Measurements from ENCODE around the gene ABCA2. TPM values are rescaled to one million over a fixed set of nuclear protein-coding genes. Genes with fewer than 3 reads are reported as not detected.

ABCA2 gene
- total RNA-seq, 1 donor from 2014 or later, result 7.5 TPM

- TF ChIP-seq CTCF (IDR thresholded peaks at IDR 0.05), result no peak
- Mint-ChIP-seq H3K27ac (no peak overlapping the region), H3K9me3 (no peaks in the 10 kb centered on the region), H3K36me3 (ENCODE audit: low read depth) (no peaks in the 10 kb centered on the region), H3K4me1 (peaks cover 15% of the 10 kb centered on the region), H3K4me3 (no peak overlapping the region), H3K27me3 (peaks cover 32% of the 10 kb centered on the region)
- DNase-seq (no peak), ATAC-seq (ENCODE audit: low read depth) (no peak)
- intact Hi-C loops (cut with micrococcal nuclease), result loop anchor here (10.0 kb wide), 1 partner anchor 75 kb away; no protein-coding TSS in a partner anchor
- ChIA-PET CTCF (no interaction called here), POLR2A (interaction anchor here (1.4 kb wide), 1 partner anchor 80 kb away, joined by 3 read pairs; no protein-coding TSS in a partner anchor)
These were observed 21.8 kb upstream of the ABCA2 start for GRCh38 chr9:137049544-137050449.

GRCh38 chr9:137048655-137049543 is 20.9 kb upstream of the ABCA2 start:
- no peak for TF ChIP-seq CTCF (IDR thresholded peaks at IDR 0.05)
- no peaks in the 10 kb centered on the region for H3K9me3 Mint-ChIP-seq
- ChIA-PET CTCF (interaction anchor here (1.0 to 3.1 kb wide), 3 partner anchors 13 to 22 kb away, joined by 3 to 17 read pairs (median 3); partner anchors contain the start of gene SAPCD2), POLR2A (interaction anchor here (1.1 to 1.4 kb wide), 2 partner anchors 38 to 81 kb away, joined by 3 read pairs; partner anchors contain the start of gene MAN1B1)
- peaks cover 19% of the 10 kb centered on the region for H3K4me1 Mint-ChIP-seq
- intact Hi-C loops (cut with micrococcal nuclease), result loop anchor here (10.0 kb wide), 1 partner anchor 76 kb away; no protein-coding TSS in a partner anchor
- peaks cover 36% of the 10 kb centered on the region for H3K27me3 Mint-ChIP-seq
- H3K27ac Mint-ChIP-seq, result no peak overlapping the region
- DNase-seq (no peak), ATAC-seq (ENCODE audit: low read depth) (no peak)
- no peaks in the 10 kb centered on the region for H3K36me3 Mint-ChIP-seq (ENCODE audit: low read depth)
- H3K4me3 Mint-ChIP-seq, result no peak overlapping the region

- ChIA-PET CTCF (interaction anchor here (0.6 to 3.1 kb wide), 34 partner anchors 10 to 542 kb away, joined by 3 to 21 read pairs (median 4); partner anchors contain the start of genes AJM1, CYSRT1, FUT7 and LCN8), POLR2A (interaction anchor here (0.6 to 1.5 kb wide), 18 partner anchors 11 to 841 kb away, joined by 3 to 14 read pairs (median 4); partner anchors contain the start of genes AJM1, FUT7, LHX3 and MAN1B1)
- intact Hi-C loops (cut with micrococcal nuclease), result loop anchor here (1.0 to 10.0 kb wide), 4 partner anchors 21 to 190 kb away; partner anchors contain the start of gene RNF224
- H3K4me1 Mint-ChIP-seq, result peaks cover 16% of the 10 kb centered on the region
- no peak within 1 kb of the TSS for H3K27ac Mint-ChIP-seq
- TF ChIP-seq CTCF (IDR thresholded peaks at IDR 0.05), result peak; percentile 72
- H3K27me3 Mint-ChIP-seq, result peaks cover 34% of the 10 kb centered on the region
- peak within 1 kb of the TSS; percentile 2 for H3K4me3 Mint-ChIP-seq
- H3K36me3 Mint-ChIP-seq (ENCODE audit: low read depth), result no peaks in the 10 kb centered on the region
- no peaks in the 10 kb centered on the region for H3K9me3 Mint-ChIP-seq
- ATAC-seq (ENCODE audit: low read depth) (peak; percentile 93), DNase-seq (peak; percentile 76)
These were observed 18.2 kb upstream of the ABCA2 start, which contains the start of gene NPDC1 for GRCh38 chr9:137046088-137046787. Gene NPDC1 (minus strand): TSS chr9:137046177. CDS start chr9:137045989, 188 bp downstream.

- no peak for ATAC-seq (ENCODE audit: low read depth)
- TF ChIP-seq CTCF (IDR thresholded peaks at IDR 0.05), result no peak
- H3K27ac Mint-ChIP-seq, result no peak overlapping the region
- peaks cover 33% of the 10 kb centered on the region for H3K27me3 Mint-ChIP-seq
- ChIA-PET POLR2A (interaction anchor here (1.0 kb wide), 1 partner anchor 49 kb away, joined by 3 read pairs; the partner anchor contains the start of gene CLIC3), CTCF (interaction anchor here (1.3 kb wide), 1 partner anchor 10 kb away, joined by 7 read pairs; no protein-coding TSS in a partner anchor)
- H3K9me3 Mint-ChIP-seq, result no peaks in the 10 kb centered on the region
- H3K4me1 Mint-ChIP-seq, result peaks cover 16% of the 10 kb centered on the region
- DNase-seq, result no peak
- intact Hi-C loops (cut with micrococcal nuclease), result loop anchor here (1.0 to 10.0 kb wide), 4 partner anchors 22 to 191 kb away; partner anchors contain the start of gene RNF224
- no peak overlapping the region for H3K4me3 Mint-ChIP-seq
- H3K36me3 Mint-ChIP-seq (ENCODE audit: low read depth), result no peaks in the 10 kb centered on the region
These were observed 17.5 kb upstream of the ABCA2 start for GRCh38 chr9:137045294-137046087.
